Daoy (cell line): Measurements from ENCODE around the gene DTNA. TPM values are rescaled to one million over a fixed set of nuclear protein-coding genes. Genes with fewer than 3 reads are reported as not detected.
A peak's percentile ranks its signal among the peaks of the same experiment; 100 is the strongest.

Source experiments
- DNase-seq: peaks from one replicate; pipeline ENCODE4 v3.0.0-alpha.2; 2015; ENCODE audit warnings: low read depth
- total RNA-seq: library from RNA; depleted of rRNA; stranded (reverse); fragments of >200 nt; shearing (Covaris generic); gene quantifications from 2 replicates; pipeline ENCODE4 v1.2.3, GENCODE V29; 2014

The DTNA gene
- total RNA-seq, 1 experiment from 2014 or later: 14.3 TPM

DNA sequence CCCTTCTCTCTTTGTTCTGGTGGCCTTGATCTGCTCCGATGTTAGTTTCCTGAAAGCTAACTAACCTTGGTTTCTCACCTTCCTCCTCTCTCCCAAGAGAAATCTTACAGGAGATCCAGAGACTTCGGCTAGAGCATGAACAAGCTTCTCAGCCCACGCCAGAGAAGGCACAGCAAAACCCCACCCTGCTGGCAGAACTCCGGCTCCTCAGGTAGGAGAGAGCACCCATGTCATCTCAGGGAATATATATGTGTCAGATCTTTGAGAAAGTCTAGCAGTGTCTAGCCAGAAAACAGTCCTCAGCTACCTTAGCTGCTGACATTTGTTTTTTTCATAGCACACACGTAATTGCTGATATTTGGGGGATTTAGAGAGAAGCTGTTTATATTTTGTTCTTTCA is 148.1 kb downstream of the DTNA start:
- no peak for DNase-seq

DNA sequence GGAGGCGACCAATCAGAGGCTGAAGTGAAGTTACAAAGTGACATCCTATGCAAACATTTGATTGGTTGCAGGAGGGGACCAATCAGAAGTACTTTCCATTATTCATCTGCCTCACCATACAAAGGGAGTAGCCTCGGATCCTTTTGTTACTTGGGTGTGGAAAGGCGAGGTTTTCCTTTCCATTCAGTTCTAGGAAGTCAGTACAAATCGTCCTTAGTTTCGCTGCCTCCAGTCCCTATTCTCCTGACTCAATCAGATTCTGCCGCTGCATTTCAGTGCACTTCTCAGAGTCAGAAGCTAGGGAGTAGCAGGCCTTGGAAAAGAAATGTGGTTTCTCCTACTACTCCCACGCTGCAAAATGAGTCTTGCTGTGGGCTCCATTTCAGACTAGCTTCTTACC is 149.4 kb downstream of the DTNA start:
- DNase-seq: no peak

DNA sequence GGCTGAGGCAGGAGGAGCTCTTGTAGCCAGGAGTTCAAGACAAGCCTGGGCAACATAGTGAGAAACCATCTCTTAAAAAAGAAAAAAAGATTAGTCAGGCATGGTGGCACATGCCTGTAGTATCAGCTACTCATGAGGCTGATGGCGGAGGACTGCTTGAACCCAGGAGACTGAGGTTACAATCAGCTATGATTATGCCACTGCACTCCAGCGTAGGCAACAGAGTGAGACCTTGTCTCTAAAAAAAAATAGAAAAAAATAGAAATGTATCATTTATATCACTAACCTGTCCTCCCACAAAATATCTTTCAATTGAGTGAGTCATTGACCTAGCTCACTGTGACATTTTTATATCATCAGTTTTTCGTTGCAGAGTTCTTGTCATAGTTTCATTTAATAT is 152.5 kb downstream of the DTNA start:
- no peak for DNase-seq

DNA sequence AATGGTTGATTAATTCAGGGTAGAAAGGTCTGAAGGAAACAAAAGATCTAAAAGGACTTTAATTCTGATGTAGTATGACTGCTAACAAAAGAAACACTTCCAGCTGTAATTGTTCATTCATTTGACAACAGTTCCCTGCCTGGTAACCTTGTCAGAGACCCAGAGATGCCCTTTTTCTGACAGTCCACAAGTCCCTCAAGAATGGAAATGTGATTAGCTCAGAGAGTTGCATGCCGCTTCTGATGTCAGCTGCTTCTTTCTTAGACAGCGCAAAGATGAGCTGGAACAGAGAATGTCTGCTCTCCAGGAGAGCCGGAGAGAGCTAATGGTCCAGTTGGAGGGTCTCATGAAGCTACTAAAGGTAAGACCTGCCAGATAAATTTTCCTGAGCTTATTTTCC is 153.6 kb downstream of the DTNA start:
- DNase-seq: no peak

DNA sequence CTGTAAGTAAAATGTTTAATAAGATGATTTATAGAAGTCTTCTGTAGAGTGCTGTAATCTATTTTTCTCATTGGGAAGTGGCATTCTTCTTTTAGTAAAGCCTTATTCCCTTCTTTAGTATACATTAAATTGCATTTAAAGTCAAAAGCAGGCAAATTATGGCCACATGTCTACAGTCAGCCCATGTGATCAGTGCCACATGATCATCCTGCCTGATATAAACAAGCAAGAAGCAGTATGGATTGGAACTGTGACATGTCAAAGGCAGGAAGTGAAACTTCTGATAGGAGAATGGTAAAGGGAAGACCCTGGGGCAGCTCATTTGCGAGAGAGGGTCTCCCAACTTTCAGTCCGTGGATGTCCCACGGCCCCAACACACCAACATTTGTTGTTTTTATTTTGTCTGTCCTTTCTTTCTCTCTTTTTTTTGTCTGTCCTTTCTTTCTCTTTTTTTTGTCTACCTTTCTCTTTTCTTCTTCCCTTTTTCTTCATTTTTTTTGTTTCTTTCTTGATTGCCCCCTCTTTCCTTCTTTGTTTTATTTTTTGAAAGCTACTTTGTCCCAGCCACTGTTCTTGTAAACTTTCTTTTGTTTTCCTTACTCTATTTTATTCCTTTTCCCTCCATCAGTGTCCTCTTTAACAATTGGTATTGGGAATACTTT is 154.9 kb downstream of the DTNA start:
- DNase-seq: no peak

DNA sequence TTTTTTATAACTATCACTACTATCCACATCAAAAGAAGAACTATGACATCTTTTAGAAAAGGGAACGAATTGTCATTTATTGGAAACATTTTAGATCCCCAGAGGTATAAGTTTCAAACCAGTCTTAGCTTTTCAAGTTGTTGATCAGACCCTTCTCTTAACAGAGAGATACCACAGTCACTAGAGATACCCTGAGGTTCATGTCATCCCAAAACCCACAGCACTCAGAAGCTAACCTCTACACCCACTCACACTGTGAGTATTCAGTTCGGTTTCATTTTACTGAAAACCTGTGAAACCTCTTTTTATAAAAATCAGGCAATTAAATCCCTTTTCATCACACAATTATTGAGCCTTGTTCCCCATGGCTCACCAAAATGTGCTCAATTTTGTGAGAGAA is 156.2 kb downstream of the DTNA start:
- no peak for DNase-seq

DNA sequence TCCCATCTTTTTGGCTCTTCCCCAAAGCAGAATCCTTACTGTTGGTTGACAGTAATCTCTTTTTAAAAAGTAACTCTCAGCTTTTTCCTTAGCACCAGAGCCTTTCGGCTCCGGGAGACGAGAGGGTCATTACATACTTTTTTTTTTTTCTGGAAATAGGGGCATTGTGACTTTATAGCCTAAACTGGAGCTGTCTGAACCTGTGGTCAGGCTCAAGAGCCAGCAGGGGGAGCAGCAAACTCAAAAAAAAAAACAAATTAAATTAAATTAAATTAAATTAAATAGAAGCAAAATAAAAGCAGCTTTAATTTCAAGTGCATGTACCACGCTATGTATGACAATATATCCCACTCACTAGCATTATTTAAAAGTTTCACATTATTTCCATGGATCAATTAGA is 156.6 kb downstream of the DTNA start:
- DNase-seq: no peak

DNA sequence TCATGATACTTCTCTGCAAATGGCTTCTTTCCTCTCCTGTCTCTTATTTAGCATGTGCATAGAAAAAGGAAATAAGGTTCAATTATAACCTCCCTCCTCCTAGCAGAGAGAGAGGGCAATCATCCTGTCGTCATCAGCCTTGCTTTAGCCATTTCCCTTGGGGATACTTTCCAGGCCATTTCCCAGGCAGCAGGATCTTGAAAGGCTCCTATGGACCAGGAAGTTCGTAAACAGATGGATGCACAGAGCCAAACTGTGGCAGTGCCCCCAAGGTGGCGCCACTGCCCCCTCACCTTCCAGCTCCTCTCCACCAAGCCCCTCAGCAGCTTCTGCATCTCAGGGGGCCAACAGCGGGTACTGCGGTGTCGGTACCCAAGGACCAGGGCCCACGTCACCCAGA is 157.4 kb downstream of the DTNA start:
- DNase-seq: peak; percentile 5

DNA sequence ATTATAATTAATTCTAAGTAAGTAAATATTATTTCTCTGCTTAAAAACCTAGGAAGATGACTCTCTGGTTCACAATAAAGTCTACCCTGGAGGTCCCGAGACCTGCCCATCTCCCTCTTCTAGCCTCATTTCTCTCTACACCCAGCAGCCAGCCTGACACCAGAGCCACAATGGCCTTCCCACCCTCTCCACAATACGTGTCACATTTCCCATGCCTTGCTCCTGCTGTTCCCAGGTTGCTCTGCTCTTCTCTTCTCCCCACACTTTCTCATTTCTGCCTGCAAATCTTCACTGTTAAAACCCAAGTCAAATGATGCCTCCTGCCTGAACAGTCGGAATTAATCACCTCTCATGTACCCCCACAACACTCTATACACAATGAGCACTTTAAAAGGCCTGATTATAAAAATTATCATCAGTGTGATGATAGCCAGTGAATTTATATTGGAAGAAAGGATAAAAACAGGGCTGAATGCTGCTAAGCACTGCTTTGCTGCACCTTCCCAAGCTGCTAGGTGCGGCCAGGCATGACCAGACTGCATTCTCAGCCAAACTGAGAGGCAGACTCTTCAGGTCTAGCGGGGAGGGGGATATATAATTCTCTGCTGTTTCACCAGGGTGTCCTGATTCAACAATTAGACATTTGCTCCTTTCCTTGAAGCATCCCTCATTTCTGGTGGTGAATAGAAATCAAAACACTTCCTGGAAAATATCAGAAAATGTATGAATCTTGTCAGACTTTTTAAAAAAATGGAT is 160.6 kb downstream of the DTNA start:
- DNase-seq: no peak

DNA sequence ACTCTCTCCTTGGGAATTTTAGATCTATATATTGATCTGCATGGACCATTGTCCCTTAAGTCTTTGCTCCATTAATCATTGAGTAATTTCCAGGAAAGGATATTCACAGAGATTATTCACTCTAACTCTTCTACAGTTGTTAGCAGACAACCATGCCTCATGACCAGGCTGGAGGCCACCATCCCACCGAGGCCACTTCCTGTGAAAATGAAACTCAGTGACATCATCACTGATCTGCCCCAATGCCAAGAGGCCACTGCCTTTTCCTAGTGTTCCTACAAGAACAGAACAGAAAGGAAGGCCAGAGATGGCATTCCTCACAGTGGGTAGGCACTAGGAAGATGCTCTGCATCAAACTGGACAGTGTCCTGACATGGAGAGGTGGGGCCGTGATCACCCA is 161.3 kb downstream of the DTNA start:
- DNase-seq: peak; percentile 19

DNA sequence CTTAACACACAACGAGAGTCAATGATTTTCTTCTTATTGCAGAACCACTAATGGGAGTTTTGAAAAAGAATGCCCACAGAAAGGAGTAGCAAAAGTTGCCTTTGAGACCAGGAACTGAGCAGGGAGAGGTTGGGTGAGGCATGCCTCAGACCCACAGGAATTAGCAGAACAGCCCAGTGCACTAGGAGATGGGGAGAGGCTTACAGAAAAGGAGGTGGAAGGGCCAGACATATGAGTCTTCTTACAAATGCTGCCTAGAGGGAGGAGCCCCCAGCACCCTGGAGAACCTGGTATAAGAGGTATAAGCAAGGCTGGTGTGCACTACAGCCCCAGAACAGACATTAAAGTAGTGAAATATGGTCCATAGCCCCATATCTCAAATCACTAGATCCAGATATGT is 162.0 kb downstream of the DTNA start:
- DNase-seq: no peak

DNA sequence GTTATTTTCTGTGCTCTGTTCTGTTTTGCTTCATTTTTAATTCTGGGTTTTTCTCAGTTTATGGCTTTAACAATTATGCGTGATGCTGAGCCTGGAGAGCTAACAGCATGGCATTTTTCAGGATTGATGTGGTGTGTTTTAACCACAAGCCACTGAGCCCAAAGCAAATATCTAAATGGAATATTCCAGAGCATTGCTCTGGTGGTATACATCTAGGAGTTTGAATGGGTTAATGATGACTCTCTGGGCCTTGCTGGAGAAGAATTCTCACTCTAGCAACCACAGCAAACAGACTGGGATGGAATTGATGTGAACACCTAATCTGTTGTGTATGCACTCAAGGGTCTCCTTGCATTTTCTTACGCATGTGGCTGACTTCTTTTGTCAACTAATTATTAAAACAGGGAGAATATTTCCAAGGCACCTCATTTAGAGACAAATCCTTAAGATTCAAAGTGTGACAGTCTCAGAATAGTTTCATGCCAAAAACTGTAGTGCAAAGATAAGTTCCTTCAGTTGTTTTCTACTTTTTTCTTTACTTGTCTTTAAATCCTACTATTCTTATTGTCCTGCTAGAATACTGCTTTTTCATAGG is 164.0 kb downstream of the DTNA start:
- DNase-seq: no peak

DNA sequence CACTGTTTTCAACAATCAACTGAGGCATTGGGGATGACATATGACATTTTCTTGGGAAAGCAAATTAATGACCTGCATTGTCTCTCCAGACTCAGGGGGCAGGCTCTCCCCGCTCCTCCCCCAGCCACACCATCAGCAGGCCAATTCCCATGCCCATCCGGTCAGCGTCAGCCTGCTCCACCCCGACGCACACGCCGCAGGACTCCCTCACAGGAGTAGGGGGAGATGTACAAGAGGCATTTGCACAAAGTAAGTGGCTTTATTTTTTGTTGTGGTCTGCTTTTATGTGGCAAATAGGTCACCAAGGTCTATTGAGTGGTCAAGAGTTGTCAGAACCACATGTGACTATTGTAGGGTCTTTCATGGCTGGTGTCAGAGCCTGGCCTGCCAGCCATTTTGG is 165.1 kb downstream of the DTNA start:
- DNase-seq: no peak

DNA sequence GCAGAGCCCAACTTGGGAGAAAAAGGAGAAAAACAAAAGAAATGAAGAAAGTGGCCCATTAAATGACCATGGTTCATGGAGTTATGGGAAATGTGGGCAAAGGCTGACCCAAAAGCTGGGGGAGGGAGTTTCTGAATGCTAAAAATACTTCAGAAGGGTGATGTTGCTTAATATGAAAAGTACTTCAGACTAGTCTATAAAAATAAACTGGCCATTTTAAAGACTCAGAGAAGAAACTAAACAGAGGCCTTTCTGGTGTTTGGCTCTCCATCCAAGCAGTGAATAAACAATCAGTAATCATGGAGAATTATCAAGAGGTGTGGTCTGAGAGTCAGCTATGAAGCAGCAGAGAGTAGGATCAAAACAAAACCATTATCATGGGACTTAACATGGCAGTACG is 170.3 kb downstream of the DTNA start:
- no peak for DNase-seq

DNA sequence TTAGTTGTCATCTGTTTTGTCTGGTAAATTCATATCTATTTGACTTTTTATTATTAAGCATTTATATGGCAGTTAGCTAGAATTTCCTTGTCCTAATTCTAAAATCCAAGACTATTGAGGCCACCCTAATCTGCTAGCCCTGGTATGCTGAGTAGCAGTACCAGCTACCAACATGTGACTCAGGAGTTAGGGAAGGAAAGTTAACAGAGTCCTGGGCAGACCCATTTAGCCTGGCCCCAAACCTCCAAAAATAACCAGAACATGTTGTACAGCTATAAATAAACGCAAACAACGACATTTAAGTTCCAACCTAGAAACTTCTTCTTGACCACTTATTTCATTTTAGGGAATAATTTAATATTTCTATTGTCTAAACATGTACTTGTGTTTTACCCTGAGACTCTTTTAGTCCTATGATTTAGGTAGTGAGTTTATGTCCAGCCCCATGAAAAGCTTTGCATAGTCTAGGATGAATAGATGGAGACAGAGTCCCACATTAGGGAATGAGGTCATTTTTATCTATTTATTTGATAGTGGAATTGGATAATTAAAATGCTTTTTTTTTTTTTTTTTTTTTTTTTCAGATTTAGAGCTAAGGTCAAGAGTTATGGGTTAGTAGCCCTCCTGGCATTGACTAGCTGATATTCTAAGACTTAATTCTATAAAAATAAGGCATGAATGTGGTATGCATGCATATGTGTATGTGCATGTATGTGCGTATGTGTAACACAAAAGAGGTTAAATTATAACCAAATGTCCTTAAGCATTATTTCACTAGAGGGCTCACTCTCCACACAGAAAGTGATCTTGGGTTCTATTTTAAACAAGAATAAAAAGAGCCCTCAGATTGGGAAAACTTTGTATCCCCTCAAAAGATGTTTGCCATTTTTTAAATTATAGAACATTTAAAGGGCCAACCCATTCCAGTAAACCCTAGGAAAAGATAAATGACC is 171.1 kb downstream of the DTNA start:
- DNase-seq: no peak

DNA sequence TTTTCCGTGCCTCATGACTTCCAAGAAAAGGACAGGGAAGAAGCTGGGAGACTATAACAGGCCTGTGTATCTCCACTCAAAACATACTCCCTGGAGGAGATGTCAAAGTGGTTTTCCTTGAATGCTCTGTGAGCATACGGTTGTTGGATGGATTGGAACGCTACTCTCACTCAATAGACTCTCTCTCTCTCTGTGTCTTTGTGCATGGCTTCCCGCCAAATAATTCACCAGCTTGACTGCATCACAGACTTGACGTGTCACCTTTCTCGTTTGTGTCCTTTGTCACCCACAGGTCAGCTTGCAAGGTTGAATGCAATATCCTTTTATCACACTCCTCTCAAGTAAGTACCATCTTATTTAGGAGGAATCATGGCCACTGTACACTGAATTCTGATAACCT is 174.3 kb downstream of the DTNA start:
- no peak for DNase-seq

DNA sequence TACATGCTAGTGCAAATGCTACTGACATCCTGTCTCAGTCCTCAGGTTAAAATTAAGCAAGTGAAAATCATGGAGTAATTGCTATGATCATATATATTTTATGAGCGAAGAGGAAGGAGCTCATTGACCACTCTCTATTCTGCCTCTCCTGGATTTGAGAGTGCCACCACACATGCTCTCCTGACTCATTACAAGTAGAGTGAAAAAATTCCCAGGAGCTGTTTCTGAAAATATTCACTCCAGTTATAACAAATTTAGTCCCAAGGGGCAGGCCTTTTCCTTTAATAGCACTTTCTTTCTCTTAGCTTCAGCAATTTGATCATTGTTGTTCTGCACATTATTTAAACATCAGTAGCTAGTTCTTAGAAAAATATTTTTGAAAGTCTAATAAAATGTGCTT is 176.1 kb downstream of the DTNA start:
- DNase-seq: no peak

DNA sequence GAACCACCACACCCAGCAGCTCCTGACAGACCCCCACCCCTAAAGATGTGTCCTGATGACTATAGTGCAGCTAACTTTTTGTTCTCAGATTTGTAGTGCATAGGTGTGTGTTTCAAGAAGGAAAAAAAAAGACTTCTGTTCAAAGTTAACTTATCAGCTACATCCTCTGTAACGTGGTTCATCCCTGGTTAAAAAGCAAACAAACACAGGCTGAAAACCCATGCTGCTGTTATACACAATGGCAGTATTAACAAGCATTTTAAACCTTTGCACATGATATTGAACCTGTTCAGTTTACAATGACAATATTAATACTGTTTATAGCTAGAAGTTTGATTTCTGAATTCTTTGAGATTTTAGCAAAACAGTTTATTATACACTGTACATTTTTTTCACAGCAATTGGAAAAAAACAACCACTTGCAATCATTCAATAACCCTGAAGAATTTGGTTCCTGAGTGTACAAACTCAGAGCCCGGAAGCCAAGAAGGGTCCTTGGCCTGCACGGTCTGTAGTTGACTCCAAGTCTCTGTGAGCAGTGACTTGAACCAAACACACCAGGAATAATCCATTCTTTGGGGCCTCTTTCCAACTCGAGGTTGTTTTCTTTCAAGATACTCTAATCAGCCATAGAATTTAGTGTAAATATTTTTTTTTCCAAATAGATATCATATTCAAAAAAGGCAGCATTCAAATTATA is 177.9 kb downstream of the DTNA start:
- DNase-seq: no peak

DNA sequence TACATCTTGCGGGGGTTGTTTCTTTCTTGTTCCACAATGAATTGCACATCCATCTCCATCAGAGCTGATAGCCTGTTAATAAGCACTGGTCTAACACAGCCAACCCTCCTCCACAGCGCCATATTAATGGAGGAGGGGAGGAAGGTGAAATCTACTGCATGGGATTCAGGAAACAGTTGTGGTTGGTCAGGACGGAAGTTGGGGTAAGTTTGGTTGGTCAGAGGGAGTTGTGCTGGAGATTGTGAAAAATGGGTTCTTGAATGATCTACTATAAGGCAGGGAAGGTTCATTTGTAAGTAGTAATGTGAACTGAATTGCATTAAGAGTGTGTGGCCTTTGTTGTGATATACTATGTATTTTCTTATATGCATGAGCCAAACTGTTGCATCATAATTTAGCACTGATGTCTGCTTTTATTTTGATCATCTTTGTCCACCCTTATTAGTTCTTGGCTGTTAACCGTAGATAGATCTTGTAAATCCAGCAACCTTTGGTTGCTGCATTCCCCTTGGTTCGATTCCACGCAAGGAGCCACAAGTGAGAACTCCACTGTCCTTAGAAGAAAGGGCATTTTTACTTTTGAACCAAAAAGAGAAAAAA is 180.5 kb downstream of the DTNA start:
- DNase-seq: no peak

DNA sequence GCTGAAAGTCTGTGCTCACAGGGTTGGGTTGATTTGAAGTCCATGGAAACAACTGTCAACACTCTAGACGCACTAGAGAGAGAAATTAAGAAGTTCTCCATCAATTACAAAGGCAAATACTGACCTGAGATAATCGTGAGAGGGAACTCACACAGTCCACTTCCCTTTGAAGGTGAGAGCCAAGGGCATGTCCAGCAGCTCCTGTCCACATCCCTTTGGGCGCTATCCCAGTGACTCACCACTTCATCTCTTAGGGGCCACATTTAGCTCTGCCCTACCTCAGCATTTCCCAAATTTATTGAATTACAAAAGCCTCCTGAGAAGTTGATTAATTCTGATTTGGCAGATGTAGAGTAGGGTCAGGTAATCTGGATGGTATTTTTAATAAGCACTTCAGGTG is 182.3 kb downstream of the DTNA start:
- DNase-seq: no peak

DNA sequence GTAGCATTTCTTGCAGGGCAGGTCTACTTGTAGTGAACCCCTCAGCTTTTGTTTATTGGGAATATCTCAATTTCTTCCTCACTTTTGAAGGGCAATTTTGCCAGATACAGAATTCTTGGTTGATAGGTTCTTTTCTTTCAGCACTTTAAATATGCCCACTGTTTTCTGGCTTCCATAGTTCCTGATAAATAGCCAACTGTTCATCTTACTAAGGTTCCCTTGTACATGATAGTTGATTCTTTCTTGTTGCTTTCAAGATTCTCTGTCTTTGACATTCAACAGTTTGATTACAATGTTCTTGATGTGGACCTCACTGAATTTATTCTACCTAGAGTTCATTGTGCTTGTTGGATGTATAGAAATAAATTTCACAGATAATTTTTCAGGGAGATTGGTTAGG is 183.1 kb downstream of the DTNA start:
- no peak for DNase-seq
